GM23338 (cell line): ENCODE measurements around the gene PLD1. TPM values are rescaled to one million over a fixed set of nuclear protein-coding genes. Genes with fewer than 3 reads are reported as not detected.

Experiments
- ATAC-seq: fragments of 200-7000 bp; cut with Tn5 transposase; 3 replicates; pipeline ENCODE4 v1.9.1; 2020
- DNase-seq: peaks from one replicate; pipeline ENCODE4 v3.0.0-alpha.2; 2015; ENCODE audit warnings: low spot score
- H2AFZ ChIP-seq: fragments of 200-600 bp; sonication (generic); 2 replicates; pipeline ENCODE4 v1.8.0; 2016; ENCODE audit warnings: antibody characterized with exemption, mild to moderate bottlenecking, moderate library complexity
- H3F3A ChIP-seq: fragments of 200-600 bp; sonication (generic); replicated peaks from 2 replicates; pipeline ENCODE4 v1.8.0; 2017; ENCODE audit warnings: antibody characterized with exemption, mixed run types, low read depth
- H3K27ac ChIP-seq: fragments of 200-600 bp; sonication (generic); 2 replicates; pipeline ENCODE4 v1.6.1; 2016; ENCODE audit warnings: low read depth
- H3K27me3 ChIP-seq: fragments of 200-600 bp; sonication (generic); 2 replicates; pipeline ENCODE4 v1.8.0; 2016; ENCODE audit warnings: mild to moderate bottlenecking, mixed run types, moderate library complexity; ENCODE audit not compliant: insufficient read depth
- H3K36me3 ChIP-seq: fragments of 200-600 bp; sonication (generic); 2 replicates; pipeline ENCODE4 v1.8.0; 2016; ENCODE audit warnings: mild to moderate bottlenecking; ENCODE audit not compliant: insufficient read depth
- H3K4me1 ChIP-seq: fragments of 200-600 bp; sonication (generic); 2 replicates; pipeline ENCODE4 v1.8.0; 2016; ENCODE audit warnings: mild to moderate bottlenecking, moderate library complexity; ENCODE audit not compliant: insufficient read depth
- H3K4me2 ChIP-seq: fragments of 200-600 bp; sonication (generic); 2 replicates; pipeline ENCODE4 v1.7.1; 2017; ENCODE audit warnings: mixed run types
- H3K4me3 ChIP-seq: fragments of 200-600 bp; sonication (generic); 2 replicates; pipeline ENCODE4 v1.6.1; 2016; ENCODE audit warnings: mixed run types
- H3K79me2 ChIP-seq: fragments of 200-600 bp; sonication (generic); replicated peaks from 2 replicates; pipeline ENCODE4 v1.8.0; 2017; ENCODE audit warnings: mild to moderate bottlenecking; ENCODE audit not compliant: insufficient read depth
- H3K9me2 ChIP-seq: fragments of 200-600 bp; sonication (generic); 2 replicates; pipeline ENCODE4 v1.8.0; 2017; ENCODE audit not compliant: insufficient read depth
- H4K20me1 ChIP-seq: fragments of 200-600 bp; sonication (generic); replicated peaks from 2 replicates; pipeline ENCODE4 v1.8.0; 2017; ENCODE audit warnings: mild to moderate bottlenecking; ENCODE audit not compliant: insufficient read depth
- H3K27ac Mint-ChIP-seq: 2 replicates; pipeline ENCODE4 v1.8.0; 2020; ENCODE audit warnings: inconsistent platforms, mild to moderate bottlenecking, moderate library complexity, mixed read lengths
- H3K27me3 Mint-ChIP-seq: 3 replicates; pipeline ENCODE4 v1.8.0; 2022; ENCODE audit warnings: low read depth, mild to moderate bottlenecking, moderate library complexity, mixed read lengths, inconsistent platforms; ENCODE audit not compliant: insufficient read depth, poor library complexity
- H3K36me3 Mint-ChIP-seq: 3 replicates; pipeline ENCODE4 v1.8.0; 2021; ENCODE audit warnings: low read depth, mild to moderate bottlenecking, inconsistent platforms, moderate library complexity, mixed read lengths
- H3K4me1 Mint-ChIP-seq: 3 replicates; pipeline ENCODE4 v1.8.0; 2020; ENCODE audit warnings: mild to moderate bottlenecking, inconsistent platforms, mixed read lengths
- H3K4me3 Mint-ChIP-seq: 3 replicates; pipeline ENCODE4 v1.8.0; 2021; ENCODE audit warnings: moderate library complexity, mild to moderate bottlenecking, inconsistent platforms, mixed read lengths
- H3K9me3 Mint-ChIP-seq: 3 replicates; pipeline ENCODE4 v1.8.0; 2020; ENCODE audit warnings: moderate library complexity, mild to moderate bottlenecking, inconsistent platforms, mixed read lengths
- EZH2 ChIP-seq: fragments of 200-600 bp; sonication (generic); IDR thresholded peaks from one replicate; pipeline ENCODE4 v1.8.0; 2017; ENCODE audit warnings: antibody characterized with exemption, mild to moderate bottlenecking, low read depth; ENCODE audit not compliant: unreplicated experiment
- EZH2phosphoT487 ChIP-seq: fragments of 200-600 bp; sonication (generic); IDR thresholded peaks from one replicate; pipeline ENCODE4 v1.8.1; 2018; ENCODE audit warnings: antibody characterized with exemption; ENCODE audit not compliant: unreplicated experiment
- JUNB ChIP-seq: IDR thresholded peaks from one replicate; pipeline ENCODE4 v1.6.1; 2016; ENCODE audit warnings: antibody characterized with exemption; ENCODE audit not compliant: unreplicated experiment
- NANOG ChIP-seq: IDR thresholded peaks from 2 replicates; pipeline ENCODE4 v1.6.1; 2016; ENCODE audit warnings: antibody characterized with exemption, borderline replicate concordance
- POLR2AphosphoS5 ChIP-seq: IDR thresholded peaks from 2 replicates; pipeline ENCODE4 v1.6.1; 2016; ENCODE audit warnings: antibody characterized with exemption, low read depth
- REST ChIP-seq: IDR thresholded peaks from one replicate; pipeline ENCODE4 v1.6.1; 2018; ENCODE audit warnings: antibody characterized with exemption; ENCODE audit not compliant: unreplicated experiment
- STAT1 ChIP-seq: IDR thresholded peaks from one replicate; pipeline ENCODE4 v1.6.1; 2016; ENCODE audit warnings: antibody characterized with exemption; ENCODE audit not compliant: unreplicated experiment
- ZNF114 ChIP-seq: fragments of 250-450 bp; sonication (Bioruptor Pico); IDR thresholded peaks from 2 replicates; pipeline ENCODE4 v1.5.0; 2020; ENCODE audit warnings: mild to moderate bottlenecking, moderate library complexity
- polyA plus RNA-seq: library from polyadenylated mRNA; unstranded; fragments of >200 nt; fragmentation: Nextera tagmentation; extraction: Ambion mirVana; gene quantifications from 2 replicates; pipeline ENCODE4 v1.2.1, GENCODE V29; 2016
- total RNA-seq: library from RNA; depleted of rRNA; stranded (reverse); fragments of >200 nt; shearing (Covaris generic); gene quantifications from 2 replicates; pipeline ENCODE4 v1.2.3, GENCODE V29; 2014
- TF ChIP-seq, protein P1 (sequence below): fragments of 250-450 bp; sonication (Bioruptor Pico); IDR thresholded peaks from 2 replicates; pipeline ENCODE4 v1.5.0; 2020; ENCODE audit warnings: mild to moderate bottlenecking, moderate library complexity
- TF ChIP-seq, protein P2 (sequence below), 2 experiments: fragments of 200-600 bp in 1 of 2; sonication (generic) in 1 of 2; conservative IDR thresholded peaks; 2 replicates each; pipeline versions ENCODE4 v1.5.1 to v1.6.1; 2016 to 2017; ENCODE audit warnings: antibody characterized with exemption in 2 of 2, low read depth in 2 of 2, mild to moderate bottlenecking in 2 of 2, moderate library complexity in 1 of 2

PLD1 gene
- total and polyA plus RNA-seq, 2 experiments from 2014 or later = 1.4 to 2.2 TPM

DNA sequence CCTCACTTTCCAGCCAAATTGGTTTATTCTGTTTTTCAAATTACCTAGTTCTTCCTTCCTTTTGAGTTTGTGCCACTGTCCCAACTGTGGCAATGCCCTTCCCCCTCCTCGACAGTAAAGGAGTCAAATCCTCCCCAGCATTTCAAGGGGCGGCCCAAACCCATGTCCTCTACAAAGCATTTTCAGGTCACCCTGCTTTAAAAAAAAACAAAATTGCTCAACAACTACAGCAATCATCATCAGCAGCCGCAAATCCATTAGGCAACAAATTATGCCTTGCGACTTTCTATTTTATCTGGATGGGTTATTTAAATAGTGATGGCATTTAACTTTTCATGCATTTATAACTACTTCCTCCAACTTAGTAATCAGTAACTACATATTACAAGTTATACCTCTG, 32.7 kb downstream of the PLD1 start:
- Histone ChIP-seq H3K27me3 (no peaks in the 10 kb centered on the region), H3K79me2 (no peaks in the 10 kb centered on the region), H3K4me2 (peak overlapping the region; percentile 25; the same call in 1 of the 2 replicates), H3F3A (no peaks in the 10 kb centered on the region), H3K4me1 (peaks cover 13% of the 10 kb centered on the region), H3K9me2 (no peaks in the 10 kb centered on the region), H3K4me3 (no peak overlapping the region), H2AFZ (peak overlapping the region; percentile 49; the same call in 1 of the 2 replicates), H3K27ac (no peak overlapping the region), H3K36me3 (no peaks in the 10 kb centered on the region), H4K20me1 (no peaks in the 10 kb centered on the region)
- no peaks in the 10 kb centered on the region for H3K27me3 Mint-ChIP-seq
- no peak for DNase-seq
- no peaks in the 10 kb centered on the region for H3K36me3 Mint-ChIP-seq
- peaks cover 14% of the 10 kb centered on the region for H3K4me1 Mint-ChIP-seq
- no peak overlapping the region for H3K4me3 Mint-ChIP-seq
- ATAC-seq = no peak
- no peaks in the 10 kb centered on the region for H3K9me3 Mint-ChIP-seq
- TF ChIP-seq EZH2phosphoT487 (no peak), POLR2AphosphoS5 (no peak), JUNB (no peak), NANOG (no peak), REST (no peak), STAT1 (no peak), ZNF114 (no peak), EZH2 (no peak)
- TF ChIP-seq, protein P1, sequence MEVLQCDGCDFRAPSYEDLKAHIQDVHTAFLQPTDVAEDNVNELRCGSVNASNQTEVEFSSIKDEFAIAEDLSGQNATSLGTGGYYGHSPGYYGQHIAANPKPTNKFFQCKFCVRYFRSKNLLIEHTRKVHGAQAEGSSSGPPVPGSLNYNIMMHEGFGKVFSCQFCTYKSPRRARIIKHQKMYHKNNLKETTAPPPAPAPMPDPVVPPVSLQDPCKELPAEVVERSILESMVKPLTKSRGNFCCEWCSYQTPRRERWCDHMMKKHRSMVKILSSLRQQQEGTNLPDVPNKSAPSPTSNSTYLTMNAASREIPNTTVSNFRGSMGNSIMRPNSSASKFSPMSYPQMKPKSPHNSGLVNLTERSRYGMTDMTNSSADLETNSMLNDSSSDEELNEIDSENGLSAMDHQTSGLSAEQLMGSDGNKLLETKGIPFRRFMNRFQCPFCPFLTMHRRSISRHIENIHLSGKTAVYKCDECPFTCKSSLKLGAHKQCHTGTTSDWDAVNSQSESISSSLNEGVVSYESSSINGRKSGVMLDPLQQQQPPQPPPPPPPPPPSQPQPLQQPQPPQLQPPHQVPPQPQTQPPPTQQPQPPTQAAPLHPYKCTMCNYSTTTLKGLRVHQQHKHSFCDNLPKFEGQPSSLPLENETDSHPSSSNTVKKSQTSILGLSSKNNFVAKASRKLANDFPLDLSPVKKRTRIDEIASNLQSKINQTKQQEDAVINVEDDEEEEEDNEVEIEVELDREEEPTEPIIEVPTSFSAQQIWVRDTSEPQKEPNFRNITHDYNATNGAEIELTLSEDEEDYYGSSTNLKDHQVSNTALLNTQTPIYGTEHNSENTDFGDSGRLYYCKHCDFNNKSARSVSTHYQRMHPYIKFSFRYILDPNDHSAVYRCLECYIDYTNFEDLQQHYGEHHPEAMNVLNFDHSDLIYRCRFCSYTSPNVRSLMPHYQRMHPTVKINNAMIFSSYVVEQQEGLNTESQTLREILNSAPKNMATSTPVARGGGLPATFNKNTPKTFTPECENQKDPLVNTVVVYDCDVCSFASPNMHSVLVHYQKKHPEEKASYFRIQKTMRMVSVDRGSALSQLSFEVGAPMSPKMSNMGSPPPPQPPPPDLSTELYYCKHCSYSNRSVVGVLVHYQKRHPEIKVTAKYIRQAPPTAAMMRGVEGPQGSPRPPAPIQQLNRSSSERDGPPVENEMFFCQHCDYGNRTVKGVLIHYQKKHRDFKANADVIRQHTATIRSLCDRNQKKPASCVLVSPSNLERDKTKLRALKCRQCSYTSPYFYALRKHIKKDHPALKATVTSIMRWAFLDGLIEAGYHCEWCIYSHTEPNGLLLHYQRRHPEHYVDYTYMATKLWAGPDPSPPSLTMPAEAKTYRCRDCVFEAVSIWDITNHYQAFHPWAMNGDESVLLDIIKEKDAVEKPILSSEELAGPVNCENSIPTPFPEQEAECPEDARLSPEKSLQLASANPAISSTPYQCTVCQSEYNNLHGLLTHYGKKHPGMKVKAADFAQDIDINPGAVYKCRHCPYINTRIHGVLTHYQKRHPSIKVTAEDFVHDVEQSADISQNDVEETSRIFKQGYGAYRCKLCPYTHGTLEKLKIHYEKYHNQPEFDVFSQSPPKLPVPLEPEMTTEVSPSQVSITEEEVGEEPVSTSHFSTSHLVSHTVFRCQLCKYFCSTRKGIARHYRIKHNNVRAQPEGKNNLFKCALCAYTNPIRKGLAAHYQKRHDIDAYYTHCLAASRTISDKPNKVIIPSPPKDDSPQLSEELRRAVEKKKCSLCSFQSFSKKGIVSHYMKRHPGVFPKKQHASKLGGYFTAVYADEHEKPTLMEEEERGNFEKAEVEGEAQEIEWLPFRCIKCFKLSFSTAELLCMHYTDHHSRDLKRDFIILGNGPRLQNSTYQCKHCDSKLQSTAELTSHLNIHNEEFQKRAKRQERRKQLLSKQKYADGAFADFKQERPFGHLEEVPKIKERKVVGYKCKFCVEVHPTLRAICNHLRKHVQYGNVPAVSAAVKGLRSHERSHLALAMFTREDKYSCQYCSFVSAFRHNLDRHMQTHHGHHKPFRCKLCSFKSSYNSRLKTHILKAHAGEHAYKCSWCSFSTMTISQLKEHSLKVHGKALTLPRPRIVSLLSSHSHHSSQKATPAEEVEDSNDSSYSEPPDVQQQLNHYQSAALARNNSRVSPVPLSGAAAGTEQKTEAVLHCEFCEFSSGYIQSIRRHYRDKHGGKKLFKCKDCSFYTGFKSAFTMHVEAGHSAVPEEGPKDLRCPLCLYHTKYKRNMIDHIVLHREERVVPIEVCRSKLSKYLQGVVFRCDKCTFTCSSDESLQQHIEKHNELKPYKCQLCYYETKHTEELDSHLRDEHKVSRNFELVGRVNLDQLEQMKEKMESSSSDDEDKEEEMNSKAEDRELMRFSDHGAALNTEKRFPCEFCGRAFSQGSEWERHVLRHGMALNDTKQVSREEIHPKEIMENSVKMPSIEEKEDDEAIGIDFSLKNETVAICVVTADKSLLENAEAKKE (CRISPR knock-in tag) = no peak
- TF ChIP-seq, protein P2, sequence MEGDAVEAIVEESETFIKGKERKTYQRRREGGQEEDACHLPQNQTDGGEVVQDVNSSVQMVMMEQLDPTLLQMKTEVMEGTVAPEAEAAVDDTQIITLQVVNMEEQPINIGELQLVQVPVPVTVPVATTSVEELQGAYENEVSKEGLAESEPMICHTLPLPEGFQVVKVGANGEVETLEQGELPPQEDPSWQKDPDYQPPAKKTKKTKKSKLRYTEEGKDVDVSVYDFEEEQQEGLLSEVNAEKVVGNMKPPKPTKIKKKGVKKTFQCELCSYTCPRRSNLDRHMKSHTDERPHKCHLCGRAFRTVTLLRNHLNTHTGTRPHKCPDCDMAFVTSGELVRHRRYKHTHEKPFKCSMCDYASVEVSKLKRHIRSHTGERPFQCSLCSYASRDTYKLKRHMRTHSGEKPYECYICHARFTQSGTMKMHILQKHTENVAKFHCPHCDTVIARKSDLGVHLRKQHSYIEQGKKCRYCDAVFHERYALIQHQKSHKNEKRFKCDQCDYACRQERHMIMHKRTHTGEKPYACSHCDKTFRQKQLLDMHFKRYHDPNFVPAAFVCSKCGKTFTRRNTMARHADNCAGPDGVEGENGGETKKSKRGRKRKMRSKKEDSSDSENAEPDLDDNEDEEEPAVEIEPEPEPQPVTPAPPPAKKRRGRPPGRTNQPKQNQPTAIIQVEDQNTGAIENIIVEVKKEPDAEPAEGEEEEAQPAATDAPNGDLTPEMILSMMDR (conservative IDR thresholded peaks at IDR 0.05; ENCODE audit: low read depth in 2 of 2) = no peak
- peak overlapping the region; percentile 31; the same call in 1 of the 2 replicates for H3K27ac Mint-ChIP-seq
